ENCODE results near the gene TNC. TPM values are rescaled to one million over a fixed set of nuclear protein-coding genes. Genes with fewer than 3 reads are reported as not detected.

TNC gene
- polyA plus RNA-seq, 4 donors = 368 to 466 (median 447) TPM

DNA sequence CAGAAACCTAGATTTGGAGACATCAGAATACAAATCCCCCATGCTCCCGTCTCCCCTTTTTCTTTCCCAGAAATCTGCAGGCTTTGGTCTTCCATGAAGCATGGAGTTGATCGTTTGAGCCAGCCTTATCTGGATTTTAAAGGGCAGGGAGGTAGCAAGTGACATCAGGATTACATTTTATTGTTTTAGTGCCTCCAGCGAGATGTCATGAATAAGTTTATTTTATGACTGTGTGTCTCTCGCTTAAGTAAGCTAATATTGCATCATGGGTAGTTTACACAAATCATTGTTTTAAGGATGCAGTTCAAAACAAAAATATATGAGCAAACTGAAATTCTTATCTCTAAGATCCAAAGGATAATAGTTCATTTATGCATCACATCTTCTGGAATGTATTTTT lies 136.9 kb downstream of the TNC start:
- no peak for DNase-seq (ENCODE audit: low read depth in 4 of 4, low spot score in 2 of 4)

DNA sequence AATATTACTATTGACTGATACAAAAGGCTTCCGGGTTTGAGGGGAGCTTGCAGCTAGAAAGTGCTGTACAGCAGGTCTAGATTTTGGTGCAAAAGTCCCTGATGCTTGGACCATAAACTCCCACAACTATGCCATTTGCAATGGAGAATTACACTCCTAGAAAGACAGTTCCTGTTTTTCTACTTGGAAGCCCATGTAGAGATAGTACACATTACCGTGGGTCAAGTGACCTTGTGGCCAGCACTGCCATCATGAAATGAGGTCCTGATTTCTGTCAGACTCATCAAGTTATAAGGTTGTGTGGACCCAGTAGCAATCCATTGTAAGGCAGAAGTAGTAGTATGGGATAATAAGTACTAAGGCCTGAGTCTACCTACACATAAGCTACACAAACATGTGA lies 144.7 kb downstream of the TNC start:
- no peak for DNase-seq (ENCODE audit: low read depth in 4 of 4, low spot score in 2 of 4)

DNA sequence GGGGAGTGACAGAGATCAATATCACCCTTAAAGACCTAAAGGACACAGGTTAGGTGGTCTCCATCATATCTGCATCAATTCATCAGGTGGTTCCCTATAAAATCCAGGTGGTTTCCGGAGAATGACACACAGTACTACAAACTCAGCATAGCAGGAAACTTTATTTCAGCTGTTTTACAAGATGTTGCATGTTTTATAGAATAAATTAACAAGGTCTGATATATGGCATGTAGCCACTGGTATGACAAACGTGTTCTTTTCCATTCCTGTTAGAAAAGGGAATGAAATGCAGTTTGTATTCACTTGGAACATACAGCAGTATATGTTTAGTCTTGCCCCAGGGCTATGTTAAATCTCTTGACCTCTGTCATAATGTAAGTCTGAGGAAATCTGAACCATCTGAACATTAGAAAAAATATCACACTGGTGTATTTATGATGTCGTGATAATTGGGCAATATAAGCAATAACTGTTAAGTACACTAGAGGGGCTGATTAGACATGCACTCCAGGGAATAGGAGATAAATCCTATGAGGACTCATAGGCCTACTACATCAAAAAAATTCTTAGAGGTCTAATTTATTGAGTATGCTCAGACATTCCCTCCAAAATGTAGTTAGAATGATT lies 145.3 kb downstream of the TNC start:
- no peak for DNase-seq (ENCODE audit: low read depth in 4 of 4, low spot score in 2 of 4)

Other genes starting within 250 kb of the TNC start
- under 1 TPM; 0.39 to 0.68 (median 0.52) TPM for gene TNFSF8, start 187.6 kb downstream of the TNC start, polyA plus RNA-seq (ENCODE audit: insufficient read length in 4 of 4)